GM12873 (cell line): ENCODE measurements around the gene MOBP.

Experiments used
- CTCF ChIP-seq: IDR thresholded peaks from 2 replicates; pipeline ENCODE4 v1.5.1; 2012; ENCODE audit warnings: low read depth, mild to moderate bottlenecking, moderate library complexity, low read length, control low read depth; ENCODE audit not compliant: insufficient read depth; ENCODE audit errors: missing control alignments

The MOBP gene

GRCh38 chr3:39429466-39429865, 38.0 kb upstream of the MOBP start:
- no peak for TF ChIP-seq CTCF

GRCh38 chr3:39432342-39432741, 35.1 kb upstream of the MOBP start:
- no peak for TF ChIP-seq CTCF

GRCh38 chr3:39433642-39434041, 33.8 kb upstream of the MOBP start:
- TF ChIP-seq CTCF, result no peak

GRCh38 chr3:39434574-39434973, 32.9 kb upstream of the MOBP start:
- TF ChIP-seq CTCF, result no peak

- no peak for TF ChIP-seq CTCF
Measured at GRCh38 chr3:39435006-39435748, 32.3 kb upstream of the MOBP start.

GRCh38 chr3:39438880-39439279, 28.6 kb upstream of the MOBP start:
- no peak for TF ChIP-seq CTCF

- no peak for TF ChIP-seq CTCF
Measured at GRCh38 chr3:39440316-39440715, 27.2 kb upstream of the MOBP start.
